ENCODE data around the gene PRUNE2. TPM values are rescaled to one million over a fixed set of nuclear protein-coding genes. Genes with fewer than 3 reads are reported as not detected.

The PRUNE2 gene
- total and polyA plus RNA-seq, 2 of the 8 experiments (the other 6 are each of a cell fraction or from before 2014, with no cell fraction given): 5.5 to 13.3 TPM

- no peak for TF ChIP-seq RFX5 (IDR thresholded peaks at IDR 0.05; ENCODE audit: borderline replicate concordance, low read depth, low read length)
- no peak for TF ChIP-seq PHF8 (conservative IDR thresholded peaks at IDR 0.05; ENCODE audit: low read depth, low read length)
- TF ChIP-seq SP4 (IDR thresholded peaks at IDR 0.05; ENCODE audit: low read length): no peak
- no peak for TF ChIP-seq CHD2 (IDR thresholded peaks at IDR 0.05; ENCODE audit: low read length)
- TF ChIP-seq CTBP2 (IDR thresholded peaks at IDR 0.05; ENCODE audit: borderline replicate concordance, insufficient read depth, insufficient read length, low read length): no peak
- TF ChIP-seq TEAD4 (IDR thresholded peaks at IDR 0.05; ENCODE audit: low read depth, low read length): no peak
- TF ChIP-seq MAX (IDR thresholded peaks at IDR 0.05): no peak
- TF ChIP-seq HDAC2 (IDR thresholded peaks at IDR 0.05; ENCODE audit: borderline replicate concordance in 1 of 2, low read depth in 2 of 2, low read length in 2 of 2): no peak
- no peak for TF ChIP-seq RAD21 (IDR thresholded peaks at IDR 0.05 in 1 of 2, conservative IDR thresholded peaks at IDR 0.05 in 1 of 2; ENCODE audit: low read depth in 2 of 2, low read length in 2 of 2)
Measured at GRCh38 chr9:76876098-76876497, 29.8 kb downstream of the PRUNE2 start (continued).

All from H1 (cell line).